ENCODE results near the gene CAST. TPM values are rescaled to one million over a fixed set of nuclear protein-coding genes. Genes with fewer than 3 reads are reported as not detected.
"Not testable (repeated sequence)": the region's sequence is repeated elsewhere in the genome, so short reads cannot be mapped to it uniquely, and the experiment has no call there.

The CAST gene
- 100 to 1,000 TPM; 324 to 489 (median 375) TPM for total RNA-seq

- peak; percentile 78 for DNase-seq
- 0% methylated on average over 10 to 14 of the region's 75 CpGs for WGBS, 2 donors
- peak in 1 of 6 experiments; percentile 12 for TF ChIP-seq CTCF (IDR thresholded peaks at IDR 0.05)
- TF ChIP-seq POLR2A (IDR thresholded peaks at IDR 0.05), result peak in 2 of 4 donors; percentile 33 to 62
- Histone ChIP-seq H3K36me3 (peaks cover 0 to 4% (median 0%) of the 10 kb centered on the region in 3 donors), H3K4me3 (peak within 1 kb of the TSS; percentile 74 to 97 (median 84)), H3K4me1 (peaks cover 9 to 73% (median 22%) of the 10 kb centered on the region in 3 donors), H3K27me3 (no peaks in the 10 kb centered on the region), H3K27ac (peak within 1 kb of the TSS; percentile 97 to 100 (median 100)), H3K9me3 (no peaks in the 10 kb centered on the region)
- intact Hi-C loops (cut with DNase I), result no loop called here
These were observed at the start of gene CAST for GRCh38 chr5:96661855-96662724. Gene CAST, plus strand, starts transcription at chr5:96662376. Its CDS starts 47 bp downstream, at chr5:96662423.

- TF ChIP-seq CTCF (IDR thresholded peaks at IDR 0.05) (peak in 5 of 6 experiments; percentile 42 to 84 (median 75)), POLR2A (IDR thresholded peaks at IDR 0.05) (no peak)
- Histone ChIP-seq H3K4me3 (peak overlapping the region in 1 of 4 donors; percentile 34), H3K27me3 (no peaks in the 10 kb centered on the region), H3K9me3 (no peaks in the 10 kb centered on the region), H3K36me3 (no peaks in the 10 kb centered on the region), H3K4me1 (peaks cover 13 to 42% (median 21%) of the 10 kb centered on the region in 3 donors), H3K27ac (peak overlapping the region; percentile 42 to 82 (median 75))
- DNase-seq, result no peak
- WGBS, 2 donors, result 12 to 20% methylated on average over 6 of the region's 6 CpGs
- intact Hi-C loops (cut with DNase I), result no loop called here
These were observed 48.0 kb upstream of the CAST start for GRCh38 chr5:96614110-96614691.

GRCh38 chr5:96615223-96615622, 47.0 kb upstream of the CAST start:
- 74 to 87% methylated on average over 2 to 3 of the region's 3 CpGs for whole genome bisulfite sequencing, 2 donors
- no peaks in the 10 kb centered on the region for H3K9me3 ChIP-seq
- intact Hi-C loops (cut with DNase I), result loop anchor here (5.0 kb wide), 1 partner anchor 67 kb away; no protein-coding TSS in a partner anchor
- no peak for TF ChIP-seq CTCF (IDR thresholded peaks at IDR 0.05)
- TF ChIP-seq POLR2A (IDR thresholded peaks at IDR 0.05), result no peak
- H3K4me1 ChIP-seq, result peaks cover 13 to 42% (median 21%) of the 10 kb centered on the region in 3 donors
- DNase-seq, result no peak
- H3K27ac ChIP-seq, result peak overlapping the region in 3 of 4 donors; percentile 18 to 82 (median 70)
- no peaks in the 10 kb centered on the region for H3K27me3 ChIP-seq
- H3K4me3 ChIP-seq, result no peak overlapping the region
- H3K36me3 ChIP-seq, result no peaks in the 10 kb centered on the region

GRCh38 chr5:96616801-96617200, 45.4 kb upstream of the CAST start:
- H3K27me3 ChIP-seq, result no peaks in the 10 kb centered on the region
- H3K27ac ChIP-seq, result peak overlapping the region in 3 of 4 donors; percentile 46 to 76 (median 71)
- no peak overlapping the region for H3K4me3 ChIP-seq
- no peak for TF ChIP-seq POLR2A (IDR thresholded peaks at IDR 0.05)
- TF ChIP-seq CTCF (IDR thresholded peaks at IDR 0.05), result no peak
- H3K36me3 ChIP-seq, result no peaks in the 10 kb centered on the region
- no peaks in the 10 kb centered on the region for H3K9me3 ChIP-seq
- H3K4me1 ChIP-seq, result peaks cover 13 to 42% (median 21%) of the 10 kb centered on the region in 3 donors
- DNase-seq, result no peak
- WGBS, 2 donors, result 44 to 54% methylated on average over 2 to 3 of the region's 3 CpGs
- intact Hi-C loops (cut with DNase I), result loop anchor here (5.0 kb wide), 1 partner anchor 66 kb away; no protein-coding TSS in a partner anchor

- not testable (repeated sequence) for H3K36me3 ChIP-seq, H3K9me3 ChIP-seq, H3K27ac ChIP-seq, H3K27me3 ChIP-seq, DNase-seq, H3K4me3 ChIP-seq
- peaks cover 13 to 40% (median 21%) of the 10 kb centered on the region in 3 donors for H3K4me1 ChIP-seq
- 100% methylated on average over 1 of the region's 30 CpGs; no CpG with 5 or more reads in 1 of the 2 donors for WGBS, 2 donors
- intact Hi-C loops (cut with DNase I), result loop anchor here (5.0 kb wide), 1 partner anchor 64 kb away; no protein-coding TSS in a partner anchor
These were observed 43.7 kb upstream of the CAST start for GRCh38 chr5:96618311-96619016.

Measured in esophagus squamous epithelium (tissue), 5 donors.